ENCODE data around the gene HPS4.

The HPS4 gene

DNA sequence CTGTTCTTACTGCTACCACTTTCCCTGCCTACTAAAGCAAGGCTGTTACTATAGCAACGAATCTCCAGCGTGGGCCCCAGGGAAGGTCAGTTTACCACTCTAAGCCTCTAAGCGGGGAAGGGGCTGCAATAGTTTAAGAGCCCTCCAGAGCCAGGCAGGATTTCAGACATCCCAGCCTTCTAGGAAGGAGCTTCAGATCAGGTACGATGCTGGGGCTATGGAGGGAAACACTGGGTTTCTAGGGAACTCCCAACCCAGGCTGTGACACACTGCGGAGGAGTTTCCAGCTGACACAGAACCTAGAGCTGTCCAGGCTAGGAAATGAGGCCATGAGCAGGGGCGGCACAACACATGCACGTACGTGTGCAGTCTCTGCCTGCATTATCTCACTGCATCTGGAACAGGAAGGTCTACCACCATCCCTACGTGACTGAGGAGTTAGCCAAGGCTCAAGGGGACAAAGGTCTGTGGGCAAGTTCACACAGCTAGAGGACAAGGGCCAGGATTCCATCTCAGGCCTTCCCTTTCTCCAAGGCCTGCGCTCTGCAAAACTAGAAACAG lies 20.4 kb downstream of the HPS4 start:
- DNase-seq, result no peak

DNA sequence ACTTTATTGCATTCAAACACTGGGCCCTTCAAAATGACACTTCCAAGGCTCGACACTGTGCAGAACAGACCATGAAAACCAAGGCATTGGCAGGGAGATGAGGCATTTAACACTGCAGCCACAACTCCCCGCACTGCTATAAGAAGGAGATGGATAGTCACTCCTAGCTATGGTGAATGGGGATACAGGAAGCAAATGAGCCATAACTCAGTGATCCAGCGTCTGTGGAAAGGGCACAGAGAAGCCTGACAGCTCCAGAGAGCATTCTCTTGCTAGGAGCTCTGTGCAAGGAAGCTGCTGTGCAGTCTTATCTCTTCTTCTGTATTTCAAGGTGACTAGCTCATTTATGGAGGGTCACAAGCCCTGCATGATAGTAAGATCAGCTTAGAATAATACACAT lies 20.9 kb downstream of the HPS4 start:
- DNase-seq, result no peak

DNA sequence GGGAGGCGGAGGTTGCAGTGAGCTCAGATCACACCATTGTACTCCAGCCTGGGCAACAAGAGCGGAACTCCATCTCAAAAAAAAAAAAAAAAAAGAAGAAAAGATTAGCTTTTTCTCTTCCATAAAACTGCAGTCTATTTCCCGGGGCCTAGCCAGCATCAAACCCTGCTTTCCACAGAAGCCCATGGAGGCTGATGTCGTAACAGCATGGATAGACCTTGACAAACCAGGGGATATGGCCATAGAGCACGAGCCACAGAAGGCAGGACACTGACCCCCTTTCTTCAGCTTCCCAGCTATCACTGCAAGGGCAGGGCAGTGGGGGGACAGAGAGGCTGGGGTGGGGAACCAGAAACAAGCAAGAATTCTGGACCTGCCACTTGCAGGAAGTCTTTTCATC lies 21.5 kb downstream of the HPS4 start:
- no peak for DNase-seq

DNA sequence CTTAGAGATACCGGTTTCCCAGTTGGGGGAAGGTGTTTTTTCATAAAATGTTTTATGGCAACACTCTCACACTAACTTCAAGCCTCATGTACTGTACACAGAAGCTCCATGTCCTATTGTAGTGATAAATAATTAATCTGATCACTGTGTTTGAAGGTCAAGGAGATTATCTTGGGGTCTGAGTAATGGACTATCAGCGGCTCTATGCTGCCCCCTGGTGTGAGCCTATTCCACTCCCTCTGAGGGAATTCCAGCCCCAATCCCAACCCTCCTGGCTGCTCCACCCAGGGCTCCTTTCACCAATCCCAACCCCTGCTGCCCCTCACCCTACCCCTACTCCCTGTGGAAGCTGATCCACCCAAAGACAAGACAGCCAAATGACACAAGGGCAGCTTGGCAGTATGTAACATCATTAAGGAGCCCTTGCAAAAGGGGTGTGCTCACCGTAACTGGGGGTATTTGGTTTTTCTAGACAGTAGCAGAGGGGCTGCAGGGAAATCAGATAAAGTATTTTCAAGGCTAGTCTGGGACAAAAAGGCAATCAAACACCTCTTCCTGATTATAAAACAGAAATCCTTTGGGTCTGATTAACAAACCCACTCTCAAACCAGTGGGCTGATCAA lies 22.3 kb downstream of the HPS4 start:
- peak; percentile 21 for DNase-seq

DNA sequence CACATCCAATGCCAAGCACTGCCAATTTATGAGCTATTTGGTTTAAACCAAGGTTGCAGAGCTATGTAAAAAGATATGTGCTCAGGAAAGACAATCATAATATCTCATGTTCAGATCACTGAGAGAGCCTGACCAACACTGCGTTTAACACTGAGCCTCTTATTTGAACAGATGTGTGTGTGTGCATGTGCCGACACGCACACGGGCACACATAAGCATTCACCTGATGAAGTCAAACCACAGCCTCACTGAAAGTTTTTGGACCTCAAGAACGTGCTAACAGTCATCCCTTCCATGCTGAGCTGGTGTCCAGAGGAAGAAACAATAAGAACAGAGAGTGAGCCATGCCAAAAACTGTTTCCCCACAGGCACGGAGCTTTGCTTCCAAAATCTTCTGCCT lies 23.4 kb downstream of the HPS4 start:
- DNase-seq, result no peak

DNA sequence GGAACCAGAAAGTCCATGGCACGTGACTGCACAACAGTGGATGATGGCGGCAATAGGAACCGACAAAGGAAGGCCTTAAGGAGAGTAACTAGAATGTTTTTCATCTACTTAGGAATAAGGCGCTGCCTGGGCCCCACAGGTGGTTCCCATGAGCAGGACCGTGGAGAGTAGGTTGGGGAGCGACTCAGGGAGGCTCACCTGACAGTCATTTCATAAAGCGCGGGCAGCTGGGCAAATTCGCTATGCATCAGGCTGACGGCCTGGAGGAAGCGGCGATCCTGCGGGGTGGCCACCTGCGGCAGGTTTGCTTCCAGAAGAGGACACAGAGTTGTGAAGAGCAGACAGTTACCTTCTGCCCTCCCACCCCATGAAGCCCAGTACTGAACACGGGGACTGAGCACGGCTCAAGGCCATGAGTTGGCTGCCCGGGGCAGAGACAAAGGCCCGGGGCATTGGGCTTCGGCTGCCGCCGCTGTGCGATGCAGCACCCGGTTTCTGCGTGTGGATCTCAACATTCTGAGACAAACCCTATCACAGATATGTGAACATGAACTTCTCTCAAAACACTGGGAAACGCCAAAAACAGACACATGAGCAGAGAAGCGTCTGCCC lies 25.8 kb downstream of the HPS4 start:
- DNase-seq, result no peak

DNA sequence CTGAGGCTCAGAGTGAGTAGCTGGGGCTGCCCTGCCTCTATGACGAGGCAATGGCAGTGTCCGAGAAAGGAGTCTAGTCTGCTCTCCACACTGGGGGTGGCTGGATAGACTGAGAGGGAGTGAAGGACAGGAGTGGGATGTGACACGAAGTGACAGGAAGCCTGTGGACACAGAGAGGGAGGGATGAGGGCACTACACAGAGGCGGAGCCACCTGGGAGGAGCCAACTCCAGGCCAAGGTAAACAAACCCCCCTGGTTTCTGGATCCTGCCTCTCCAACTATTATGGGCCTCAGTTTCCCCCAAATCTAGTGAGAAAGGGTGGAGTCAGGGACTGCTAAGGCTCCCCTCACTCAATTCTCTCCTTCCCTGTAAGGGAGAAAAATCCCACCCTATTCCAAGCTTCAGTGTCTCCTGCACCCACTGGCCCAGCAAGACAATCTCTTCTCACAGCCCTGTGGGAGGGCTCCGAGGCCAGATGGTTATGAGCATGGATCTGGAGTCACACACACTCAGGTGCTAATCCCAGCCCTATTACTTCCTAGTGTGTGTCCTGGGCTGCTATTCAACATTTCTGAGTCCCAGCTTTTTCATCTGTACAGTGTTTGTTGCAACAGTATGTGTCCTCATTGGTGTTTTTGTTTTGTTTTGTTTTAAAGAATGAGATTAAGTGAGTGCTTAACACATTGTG lies 29.6 kb downstream of the HPS4 start:
- DNase-seq, result no peak

DNA sequence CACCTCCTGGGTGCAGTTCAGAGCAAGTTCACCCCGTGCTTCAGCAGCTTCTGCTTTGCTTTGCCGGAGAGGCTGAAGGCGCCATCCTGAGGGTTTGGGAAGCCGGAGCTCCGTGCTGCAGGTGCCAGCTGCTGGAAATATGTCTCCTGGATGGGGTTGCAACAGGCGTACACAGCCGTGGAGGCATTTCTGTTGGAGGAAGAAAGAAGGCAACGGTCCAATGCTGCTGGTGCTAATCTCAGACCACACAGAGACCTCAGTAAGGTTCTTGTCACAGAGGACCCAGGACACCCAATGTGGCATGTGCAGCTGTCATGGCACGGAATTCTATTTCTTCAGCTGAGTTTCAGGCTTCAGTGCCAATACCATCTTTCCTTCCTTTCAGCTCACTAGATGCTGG lies 30.4 kb downstream of the HPS4 start:
- no peak for DNase-seq

DNA sequence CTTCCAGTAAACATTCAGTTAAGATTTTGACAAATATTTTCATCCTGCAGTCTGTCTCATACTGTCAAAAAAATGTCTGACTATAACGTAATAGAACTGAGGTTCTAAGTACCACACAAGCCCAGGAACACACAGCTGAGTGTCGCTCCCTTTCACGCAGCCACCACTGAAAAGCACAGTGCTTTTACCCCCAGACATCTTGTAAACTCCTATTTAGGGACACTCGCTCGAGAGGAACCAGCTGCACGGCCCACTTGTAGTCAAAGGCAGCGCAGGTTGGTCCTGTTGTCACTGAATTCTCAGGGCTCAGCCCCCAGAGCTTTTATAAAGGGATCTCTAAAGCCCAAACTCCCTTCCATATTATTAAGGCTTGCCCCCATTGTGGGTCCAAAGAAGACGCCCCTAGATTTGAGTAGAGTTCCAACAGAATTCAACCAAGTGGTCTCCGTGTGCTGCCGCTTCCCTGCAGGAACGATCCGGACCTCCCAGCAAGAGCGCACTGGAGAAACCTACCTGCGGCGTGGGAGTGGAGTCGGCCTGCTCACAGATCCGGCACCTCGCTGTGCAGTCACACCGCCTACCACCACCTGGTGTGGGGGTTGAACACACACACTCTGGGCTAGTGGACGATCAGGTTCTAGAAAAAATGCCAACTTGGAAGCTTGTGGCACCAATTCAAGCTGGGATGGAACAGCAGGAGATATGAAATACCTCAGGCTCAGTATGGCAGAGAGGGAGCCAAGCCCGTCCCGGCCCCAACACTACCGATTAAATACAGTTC lies 31.2 kb downstream of the HPS4 start:
- no peak for DNase-seq

DNA sequence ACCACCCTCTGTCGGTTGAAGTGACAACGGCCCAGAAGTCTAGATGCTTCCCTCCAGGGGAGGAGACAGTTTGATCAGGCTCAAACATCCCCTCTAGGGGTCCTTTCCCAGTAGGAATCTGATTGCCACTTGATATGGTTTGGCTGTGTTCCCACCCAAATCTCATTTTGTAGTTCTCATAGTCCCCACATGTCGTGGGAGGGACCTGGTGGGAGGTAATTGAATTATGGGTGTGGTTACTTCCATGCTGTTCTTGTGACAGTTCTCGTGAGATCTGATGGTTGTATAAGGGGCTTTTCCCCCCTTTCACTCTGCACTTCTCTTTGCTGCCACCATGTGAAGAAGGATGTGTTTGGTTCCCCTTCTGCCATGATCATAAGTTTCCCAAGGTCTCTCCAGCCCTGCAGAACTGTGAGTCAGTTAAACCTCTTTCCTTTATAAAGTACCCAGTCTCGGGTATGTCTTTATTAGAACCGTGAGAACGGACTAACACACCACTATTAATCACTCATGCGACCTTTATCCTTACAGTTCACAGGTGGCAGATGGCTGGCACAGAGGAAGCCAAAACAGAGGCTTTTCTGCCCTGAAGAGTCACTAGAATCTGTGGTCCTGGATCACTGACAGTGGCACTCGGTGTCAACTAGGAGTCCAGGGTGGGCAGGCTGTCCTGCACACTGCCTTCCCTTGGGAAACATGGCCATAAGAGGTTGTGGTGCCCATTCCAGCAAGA lies 33.0 kb downstream of the HPS4 start:
- DNase-seq, result no peak

DNA sequence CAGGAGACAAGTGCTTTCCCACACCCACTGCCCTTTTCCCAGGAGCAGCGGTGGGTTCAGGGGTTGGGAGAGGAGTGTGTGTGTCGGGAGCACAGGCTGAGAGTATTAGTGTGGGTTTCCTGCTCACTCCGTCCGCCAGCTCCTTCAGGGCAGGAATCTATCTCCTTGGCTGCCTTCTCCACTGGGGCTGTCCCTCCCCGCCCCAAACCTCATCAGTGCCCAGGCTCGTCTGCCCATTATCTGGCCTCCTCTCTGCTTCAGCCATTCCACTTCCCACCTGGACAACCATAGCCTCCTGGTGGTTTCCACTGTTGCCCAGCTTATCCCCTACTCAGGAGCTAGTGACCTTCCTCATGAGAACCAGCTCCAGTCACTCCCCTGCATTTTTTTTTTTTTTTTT lies 34.6 kb downstream of the HPS4 start:
- DNase-seq, result no peak

DNA sequence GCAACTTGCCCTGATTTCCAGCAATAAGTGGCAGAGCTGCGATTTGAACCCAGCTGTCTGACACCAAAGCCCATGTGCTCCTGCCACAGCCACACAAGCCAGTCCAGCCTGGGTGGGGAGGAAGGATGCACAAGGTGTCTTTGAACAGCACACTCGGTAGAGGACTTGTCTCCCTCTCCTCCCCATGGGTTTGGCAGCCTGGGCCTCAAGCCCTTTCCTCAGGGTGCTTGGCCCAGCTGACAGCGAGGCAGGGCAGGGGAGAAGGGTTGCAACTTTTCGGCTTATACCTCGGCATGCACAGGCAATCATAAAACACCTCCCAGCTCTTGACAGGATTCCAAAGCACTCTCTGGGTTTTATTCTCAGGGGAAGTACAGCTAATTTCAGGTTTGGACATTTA lies 35.2 kb downstream of the HPS4 start:
- DNase-seq, result no peak

DNA sequence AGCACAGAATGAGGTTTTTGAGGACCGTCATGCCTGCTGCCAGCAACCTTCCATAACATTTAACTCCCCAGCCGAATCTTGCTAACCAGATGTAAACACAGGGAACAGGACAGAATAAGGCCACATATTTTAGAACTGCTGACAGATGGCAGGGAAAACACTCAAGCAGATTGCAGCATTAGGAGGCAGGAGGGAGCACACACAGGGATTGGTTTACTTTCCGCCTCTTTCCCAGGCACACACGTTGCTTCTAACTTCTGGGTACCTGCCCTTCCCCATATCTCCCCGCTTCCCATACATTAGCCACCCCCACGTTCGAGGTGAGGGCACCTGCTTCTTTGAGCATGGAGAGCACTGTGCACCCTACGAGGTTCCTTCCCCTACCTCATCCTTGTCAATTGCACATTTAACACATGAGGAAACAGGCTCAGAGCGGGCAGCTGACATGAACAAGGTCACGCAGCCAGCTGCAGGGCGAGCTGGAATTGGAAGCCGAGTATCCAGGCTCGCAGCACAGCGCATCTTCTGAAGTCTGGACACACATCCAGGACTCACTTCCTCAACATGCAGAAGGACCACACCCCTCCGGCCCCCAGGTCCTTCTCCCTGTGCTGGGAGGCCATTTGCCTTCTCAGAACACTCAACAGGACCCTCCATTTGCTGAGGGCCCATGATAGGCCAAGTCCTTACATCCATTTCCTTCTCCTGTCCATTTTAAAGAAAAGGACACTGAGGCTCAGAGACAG lies 35.8 kb downstream of the HPS4 start:
- no peak for DNase-seq

DNA sequence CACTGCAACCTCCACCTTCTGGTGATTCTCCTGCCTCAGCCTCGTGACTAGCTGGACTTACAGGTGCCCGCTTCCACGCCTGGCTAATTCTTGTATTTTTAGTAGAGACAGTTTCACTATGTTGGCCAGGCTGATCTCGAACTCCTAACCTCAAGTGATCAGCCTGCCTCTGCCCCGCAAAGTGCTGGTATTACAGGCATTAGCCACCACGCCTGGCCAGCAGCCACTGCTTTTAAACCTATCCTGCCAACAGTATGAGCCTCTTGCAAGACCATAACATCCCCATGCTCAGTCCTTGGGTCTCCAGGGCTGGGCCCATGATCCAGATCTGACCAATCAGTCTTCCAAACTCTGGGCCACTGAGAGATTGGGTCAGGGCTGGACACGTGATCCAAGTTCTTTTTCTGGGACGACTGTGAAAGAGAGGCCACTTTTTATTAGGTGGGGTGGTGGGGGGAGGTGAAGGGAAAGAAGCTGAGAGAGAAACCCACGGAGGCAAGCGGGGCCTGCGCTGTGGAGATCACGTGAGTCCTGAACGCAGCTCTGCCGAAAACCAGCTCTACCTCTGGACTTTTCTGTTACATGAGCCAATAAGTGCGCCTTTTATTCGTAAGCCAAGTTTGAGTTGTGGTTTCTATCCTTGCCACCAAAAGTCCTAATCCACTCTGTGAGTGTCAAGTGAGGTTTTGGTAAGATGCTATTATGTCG lies 36.6 kb downstream of the HPS4 start:
- no peak for DNase-seq

DNA sequence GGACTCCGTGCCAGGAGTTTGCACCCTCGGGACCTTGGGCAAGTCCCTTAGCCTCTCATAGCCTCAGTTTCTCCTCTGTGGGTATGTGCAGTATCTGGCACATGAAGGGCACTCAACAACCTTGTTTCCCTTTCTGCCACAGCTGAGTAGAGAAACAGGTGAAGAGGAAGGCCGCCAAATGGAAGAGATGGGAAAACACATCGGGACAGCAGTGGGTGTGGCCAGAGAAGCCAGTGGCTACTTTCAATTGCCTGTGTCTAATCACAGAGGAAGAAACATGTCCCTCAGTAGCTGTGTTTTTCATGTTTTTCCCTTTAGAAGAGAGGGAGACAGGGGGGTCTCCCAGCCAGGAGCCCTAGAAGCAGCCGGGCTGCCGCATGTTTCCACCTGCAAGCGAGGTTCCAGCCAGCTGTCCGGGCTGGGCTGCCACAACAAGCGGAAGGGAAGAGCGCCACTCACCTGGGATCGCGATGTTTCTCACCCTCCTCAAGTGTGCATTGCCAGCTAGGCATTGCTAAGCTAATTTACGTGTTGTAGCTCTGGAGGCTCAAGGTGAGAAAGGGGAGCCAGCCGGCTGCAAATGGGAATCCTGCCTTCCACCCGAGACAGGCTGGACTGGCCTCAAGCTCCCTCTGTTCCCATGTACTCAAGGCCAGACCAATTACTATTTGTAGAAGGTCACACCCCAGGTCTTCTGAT lies 37.9 kb downstream of the HPS4 start:
- no peak for DNase-seq

DNA sequence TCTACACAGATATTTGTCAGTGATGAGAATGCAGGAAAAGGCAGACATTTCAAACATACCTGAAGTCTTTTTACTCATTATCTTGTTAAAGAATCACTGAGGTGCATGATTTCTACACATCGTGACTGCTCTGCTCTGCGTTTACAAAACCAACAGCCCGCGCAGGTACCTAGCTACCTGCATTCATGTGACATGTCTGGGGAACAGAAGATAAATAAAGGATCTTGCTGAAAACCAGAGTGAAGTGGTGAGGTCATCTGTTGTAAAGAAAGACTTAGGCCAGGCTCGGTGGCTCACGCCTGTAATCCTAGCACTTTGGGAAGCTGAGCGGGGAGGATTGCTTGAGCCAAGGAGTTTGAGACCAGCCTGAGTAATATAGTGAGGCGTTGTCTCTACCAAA lies 38.8 kb downstream of the HPS4 start:
- DNase-seq, result no peak

DNA sequence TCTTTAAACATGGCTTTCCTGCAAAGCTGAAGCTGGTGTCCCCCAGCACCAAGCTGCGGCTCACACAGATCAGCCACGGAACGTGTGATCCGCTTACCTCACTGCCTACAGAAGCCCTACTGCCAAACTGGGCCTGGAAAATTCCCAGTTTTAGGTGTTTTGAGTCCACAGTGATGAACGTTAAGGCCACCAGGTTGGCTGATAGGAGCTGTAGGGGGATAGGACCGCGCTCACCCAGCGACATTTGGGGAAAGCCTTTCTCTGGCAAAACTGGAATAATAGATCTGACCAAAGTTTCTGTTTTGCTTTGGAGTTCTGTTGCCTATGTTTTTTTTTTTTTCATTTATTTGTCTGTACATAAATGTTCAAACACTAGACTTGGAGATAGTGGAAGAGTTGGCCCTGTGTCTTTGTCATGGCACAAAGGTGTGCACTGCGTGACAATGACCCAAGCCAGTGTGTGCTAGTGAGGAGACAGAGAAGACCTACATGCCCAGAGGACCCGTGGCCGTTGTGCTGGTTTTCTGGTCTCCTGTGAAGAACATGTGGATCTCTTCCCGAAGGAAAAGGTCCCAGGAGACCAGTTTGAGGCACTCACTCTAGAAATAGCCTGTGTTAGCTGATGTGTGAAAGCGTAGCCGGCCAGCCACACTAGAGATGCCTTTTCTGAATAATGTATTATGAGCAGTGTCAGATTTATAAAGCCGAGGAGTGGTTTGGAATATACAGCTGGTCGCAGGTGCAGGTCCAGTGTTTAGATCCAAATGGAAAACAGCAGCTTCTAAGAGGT lies 39.5 kb downstream of the HPS4 start:
- DNase-seq, result no peak

DNA sequence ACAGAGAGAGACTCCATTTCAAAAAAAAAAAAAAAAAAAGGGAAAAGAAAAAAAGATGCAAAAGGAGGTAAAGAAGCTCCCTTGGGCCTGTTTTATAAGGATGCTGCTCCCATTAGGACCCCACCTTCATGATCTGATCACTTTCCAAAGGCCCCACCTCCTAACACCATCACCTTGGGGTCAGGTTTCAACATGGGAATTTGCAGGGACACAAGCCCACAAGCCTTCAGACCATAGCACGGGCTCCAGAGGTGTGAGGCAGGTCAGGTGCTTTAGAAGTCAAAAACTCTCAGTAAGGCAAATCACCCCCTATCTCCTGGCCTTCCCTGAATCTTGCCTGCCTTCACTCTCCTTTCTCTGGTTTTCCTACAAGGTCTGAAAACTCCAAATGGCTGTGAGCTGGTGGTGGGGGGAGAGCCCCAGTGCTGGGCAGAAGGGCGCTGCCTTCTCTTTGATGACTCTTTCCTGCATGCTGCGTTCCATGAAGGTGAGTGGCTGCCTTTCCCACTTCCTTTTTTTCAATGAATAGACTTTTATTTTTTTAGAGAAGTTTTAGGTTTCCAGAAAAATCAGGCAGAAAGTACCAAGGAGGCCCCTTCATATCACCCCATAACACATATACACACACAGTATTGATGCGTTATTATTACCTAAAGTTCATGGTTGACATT lies 41.4 kb downstream of the HPS4 start:
- DNase-seq, result no peak

DNA sequence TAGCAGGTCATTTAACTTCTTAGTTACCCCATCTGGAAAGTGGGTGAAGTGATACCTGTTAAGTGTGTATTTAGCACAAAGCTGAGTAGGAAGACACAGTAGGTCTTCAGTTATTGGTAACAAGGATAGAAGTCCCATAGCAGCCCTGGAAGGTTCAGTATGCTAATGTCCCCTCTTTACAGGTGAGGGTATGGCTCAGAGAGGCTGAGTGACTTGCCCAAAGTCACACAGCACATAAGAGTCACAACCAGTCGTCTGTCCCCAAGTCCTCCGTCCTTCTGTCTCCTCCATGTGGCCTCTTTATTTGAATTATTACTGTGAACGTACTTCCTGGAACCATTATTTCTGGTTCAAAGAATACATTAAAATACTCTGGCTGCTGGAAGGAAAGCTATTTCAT lies 44.0 kb downstream of the HPS4 start:
- DNase-seq, result no peak

All from NCI-H1105 treated with DMSO at 0.1 percent for 48 hours (cell line).